Measurements from ENCODE around the gene PAM.

PAM gene

DNA sequence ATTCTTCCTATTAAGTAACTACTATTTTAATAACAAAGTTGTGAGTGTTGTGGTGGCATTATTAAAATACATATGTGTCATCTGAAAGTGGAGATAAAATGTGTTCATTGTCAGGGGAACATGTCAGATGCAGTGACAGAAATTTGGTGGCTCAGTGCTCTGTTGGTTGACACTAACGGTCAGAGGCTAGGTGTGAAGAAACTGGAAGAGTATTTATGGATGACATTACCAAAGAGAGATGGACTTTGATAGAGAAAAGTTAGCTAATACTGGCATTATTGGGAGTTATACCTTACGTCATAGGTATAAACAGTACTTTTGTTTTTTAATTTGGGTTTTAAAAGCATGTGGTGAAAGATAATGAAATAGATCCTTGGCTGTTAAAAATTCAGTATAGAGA, 33.7 kb downstream of the PAM start:
- Histone ChIP-seq H3K27me3 (ENCODE audit: insufficient read depth, low read depth, severe bottlenecking) (no peaks in the 10 kb centered on the region), H3K9me3 (ENCODE audit: severe bottlenecking) (no peaks in the 10 kb centered on the region), H3K36me3 (no peaks in the 10 kb centered on the region), H3K27ac (no peak overlapping the region), H3K4me3 (ENCODE audit: low read depth, low read length) (no peak overlapping the region)
- TF ChIP-seq, protein P1, sequence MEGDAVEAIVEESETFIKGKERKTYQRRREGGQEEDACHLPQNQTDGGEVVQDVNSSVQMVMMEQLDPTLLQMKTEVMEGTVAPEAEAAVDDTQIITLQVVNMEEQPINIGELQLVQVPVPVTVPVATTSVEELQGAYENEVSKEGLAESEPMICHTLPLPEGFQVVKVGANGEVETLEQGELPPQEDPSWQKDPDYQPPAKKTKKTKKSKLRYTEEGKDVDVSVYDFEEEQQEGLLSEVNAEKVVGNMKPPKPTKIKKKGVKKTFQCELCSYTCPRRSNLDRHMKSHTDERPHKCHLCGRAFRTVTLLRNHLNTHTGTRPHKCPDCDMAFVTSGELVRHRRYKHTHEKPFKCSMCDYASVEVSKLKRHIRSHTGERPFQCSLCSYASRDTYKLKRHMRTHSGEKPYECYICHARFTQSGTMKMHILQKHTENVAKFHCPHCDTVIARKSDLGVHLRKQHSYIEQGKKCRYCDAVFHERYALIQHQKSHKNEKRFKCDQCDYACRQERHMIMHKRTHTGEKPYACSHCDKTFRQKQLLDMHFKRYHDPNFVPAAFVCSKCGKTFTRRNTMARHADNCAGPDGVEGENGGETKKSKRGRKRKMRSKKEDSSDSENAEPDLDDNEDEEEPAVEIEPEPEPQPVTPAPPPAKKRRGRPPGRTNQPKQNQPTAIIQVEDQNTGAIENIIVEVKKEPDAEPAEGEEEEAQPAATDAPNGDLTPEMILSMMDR (IDR thresholded peaks at IDR 0.05; ENCODE audit: low read depth, low read length) = no peak
- DNase-seq = no peak

DNA sequence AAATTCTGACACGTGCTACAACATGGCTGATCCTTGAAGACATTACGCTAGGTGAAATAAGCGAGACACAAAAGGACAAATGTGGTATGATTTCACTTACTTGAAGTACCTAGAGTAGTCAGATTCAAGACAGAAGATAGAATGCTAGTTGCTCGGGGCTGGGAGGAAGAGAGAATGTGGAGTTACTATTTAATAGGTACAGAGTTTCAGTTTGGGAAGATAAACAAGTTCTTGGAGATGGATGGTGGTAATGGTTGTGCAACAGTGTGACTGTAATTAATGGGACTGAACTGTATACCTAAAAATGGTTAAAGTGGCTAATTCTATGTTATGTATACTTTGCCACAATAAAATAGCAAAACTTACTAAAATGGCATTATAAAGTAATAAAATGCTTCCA, 34.4 kb downstream of the PAM start:
- no peak for DNase-seq
- H3K9me3 ChIP-seq (ENCODE audit: severe bottlenecking) = no peaks in the 10 kb centered on the region
- no peaks in the 10 kb centered on the region for H3K27me3 ChIP-seq (ENCODE audit: insufficient read depth, low read depth, severe bottlenecking)
- H3K27ac ChIP-seq = no peak overlapping the region
- TF ChIP-seq, protein P1 (IDR thresholded peaks at IDR 0.05; ENCODE audit: low read depth, low read length) = no peak
- no peaks in the 10 kb centered on the region for H3K36me3 ChIP-seq
- H3K4me3 ChIP-seq (ENCODE audit: low read depth, low read length) = no peak overlapping the region

DNA sequence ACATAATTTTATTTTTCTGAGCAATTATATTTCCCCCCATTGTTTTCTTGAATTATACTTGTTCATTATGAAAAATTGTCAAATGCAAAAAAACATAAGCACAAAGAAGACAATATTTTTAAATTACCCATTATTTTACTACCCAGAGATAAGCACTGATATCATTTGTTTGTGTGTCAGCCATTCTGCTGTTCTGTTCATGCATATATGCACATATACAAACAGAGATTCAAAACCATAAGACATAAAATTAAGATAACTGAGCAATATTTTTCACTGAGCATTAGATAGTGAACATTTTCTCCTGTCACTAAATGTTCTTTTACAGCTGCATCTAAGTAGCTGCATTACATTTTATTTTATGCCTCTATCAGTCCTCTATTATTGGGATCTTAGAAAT, 35.6 kb downstream of the PAM start:
- Histone ChIP-seq H3K9me3 (ENCODE audit: severe bottlenecking) (no peaks in the 10 kb centered on the region), H3K36me3 (no peaks in the 10 kb centered on the region), H3K4me3 (ENCODE audit: low read depth, low read length) (no peak overlapping the region), H3K27me3 (ENCODE audit: insufficient read depth, low read depth, severe bottlenecking) (no peaks in the 10 kb centered on the region), H3K27ac (no peak overlapping the region)
- DNase-seq = no peak
- TF ChIP-seq, protein P1 (IDR thresholded peaks at IDR 0.05; ENCODE audit: low read depth, low read length) = no peak

DNA sequence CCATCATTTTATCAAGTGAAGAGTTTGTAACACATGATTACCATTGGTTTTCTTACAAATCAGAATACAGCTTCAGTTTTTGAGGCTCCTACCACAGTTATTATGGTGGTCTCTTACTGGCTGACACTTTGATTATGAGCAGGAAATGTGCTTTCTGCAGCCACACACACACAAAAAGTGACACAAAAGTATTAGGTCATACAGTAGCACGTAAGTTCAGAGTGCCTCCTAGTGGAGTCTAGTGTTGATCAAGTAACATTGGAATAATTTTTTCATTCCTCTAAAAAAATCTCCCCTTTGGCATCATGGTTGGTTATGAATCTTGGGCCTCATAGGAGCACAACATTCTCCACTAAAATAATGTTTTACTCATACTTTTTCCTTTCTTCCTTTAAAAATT, 37.6 kb downstream of the PAM start:
- Histone ChIP-seq H3K4me3 (ENCODE audit: low read depth, low read length) (no peak overlapping the region), H3K27me3 (ENCODE audit: insufficient read depth, low read depth, severe bottlenecking) (no peaks in the 10 kb centered on the region), H3K36me3 (no peaks in the 10 kb centered on the region), H3K9me3 (ENCODE audit: severe bottlenecking) (no peaks in the 10 kb centered on the region), H3K27ac (no peak overlapping the region)
- TF ChIP-seq, protein P1 (IDR thresholded peaks at IDR 0.05; ENCODE audit: low read depth, low read length) = peak; percentile 59; the same call in 1 of the 2 replicates
- DNase-seq = no peak

DNA sequence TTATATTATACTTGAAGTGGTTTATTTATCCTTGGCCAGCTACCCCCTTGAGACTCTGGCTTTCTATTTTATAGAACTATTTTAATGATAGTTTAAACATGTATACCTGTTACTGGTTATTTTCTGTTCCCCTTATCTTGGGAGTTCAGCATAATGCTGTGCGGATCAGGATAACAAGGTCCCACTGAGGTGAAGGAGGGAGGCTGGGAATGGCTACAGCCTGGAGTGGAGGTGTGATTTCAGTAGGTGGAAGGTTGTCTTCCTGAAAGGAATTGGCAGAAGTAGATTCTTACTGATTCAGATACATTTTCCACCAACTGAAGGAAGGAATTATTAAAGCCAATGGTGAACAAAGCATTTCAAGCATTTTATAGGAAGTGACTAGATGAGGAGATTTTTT, 38.9 kb downstream of the PAM start:
- no peak overlapping the region for H3K4me3 ChIP-seq (ENCODE audit: low read depth, low read length)

More for the DNA sequence above, 38.9 kb downstream of the PAM start:
- DNase-seq = no peak
- Histone ChIP-seq H3K36me3 (no peaks in the 10 kb centered on the region), H3K9me3 (ENCODE audit: severe bottlenecking) (no peaks in the 10 kb centered on the region), H3K27ac (no peak overlapping the region), H3K27me3 (ENCODE audit: insufficient read depth, low read depth, severe bottlenecking) (no peaks in the 10 kb centered on the region)
- TF ChIP-seq, protein P1 (IDR thresholded peaks at IDR 0.05; ENCODE audit: low read depth, low read length) = no peak

Data from WERI-Rb-1 (cell line).